Left lung (tissue), 10 donors: ENCODE results near the gene ZBTB11. TPM values are rescaled to one million over a fixed set of nuclear protein-coding genes. Genes with fewer than 3 reads are reported as not detected.

Experiments
- ATAC-seq: fragments of 200-7000 bp; cut with Tn5 transposase; one replicate; pipeline ENCODE4 v1.9.1; 2020; ENCODE audit warnings: moderate library complexity
- DNase-seq, 4 donors: peaks; one replicate each; pipeline ENCODE4 v3.0.0-alpha.2; 2013 to 2020
- H3K27ac ChIP-seq, 2 donors: fragments of 200-600 bp; sonication (generic) in 1 of 2; one replicate each; pipeline versions ENCODE4 v1.5.0 to v1.8.0; 2020 to 2021
- H3K27me3 ChIP-seq, 2 donors: fragments of 200-600 bp; sonication (generic) in 1 of 2; one replicate each; pipeline versions ENCODE4 v1.5.0 to v1.8.0; 2020 to 2021
- H3K36me3 ChIP-seq, 2 donors: fragments of 200-600 bp; sonication (generic) in 1 of 2; one replicate each; pipeline versions ENCODE4 v1.5.0 to v1.8.0; 2020 to 2021
- H3K4me1 ChIP-seq, 2 donors: fragments of 200-600 bp; one replicate each; pipeline ENCODE4 v1.8.0; 2021
- H3K4me3 ChIP-seq, 2 donors: fragments of 200-600 bp; sonication (generic) in 1 of 2; one replicate each; pipeline versions ENCODE4 v1.5.0 to v1.8.0; 2020 to 2021; ENCODE audit warnings: mild to moderate bottlenecking in 1 of 2
- H3K9me3 ChIP-seq, 2 donors: fragments of 200-600 bp; sonication (generic) in 1 of 2; one replicate each; pipeline versions ENCODE4 v1.5.0 to v1.8.0; 2020 to 2021
- CTCF ChIP-seq, 2 donors: fragments of 200-600 bp; sonication (generic) in 1 of 2; IDR thresholded peaks; one replicate each; pipeline versions ENCODE4 v1.5.0 to v1.8.0; 2021; ENCODE audit warnings: antibody characterized with exemption in 2 of 2
- intact Hi-C, 2 donors: fragments of 100-400 bp; cut with DNase I; formaldehyde crosslinking; loops; one replicate each; pipeline versions ENCODE4 v1.11.2 to v1.14.2; 2022
- polyA plus RNA-seq, 6 donors: library from polyadenylated mRNA; unstranded; fragments of 120-200 nt; gene quantifications; one replicate each; pipeline ENCODE4 v1.2.1, GENCODE V29; 2013; ENCODE audit not compliant: insufficient read length in 6 of 6
- total RNA-seq, 2 donors: library from RNA; stranded (reverse); fragmentation: NEBNext Ultra II Directional; extraction: Animal tissue kit (Norgen Biotek cat#: 25700); gene quantifications; one replicate each; pipeline ENCODE4 v1.2.1, GENCODE V29; 2021
- donor health status: DM: no; HTN: yes; CAD: no.
- donor health status: DM: no; HTN: no; CAD: no.

Gene ZBTB11
- total and polyA plus RNA-seq, 8 donors, result 16.6 to 27.7 (median 25.7) TPM

DNA sequence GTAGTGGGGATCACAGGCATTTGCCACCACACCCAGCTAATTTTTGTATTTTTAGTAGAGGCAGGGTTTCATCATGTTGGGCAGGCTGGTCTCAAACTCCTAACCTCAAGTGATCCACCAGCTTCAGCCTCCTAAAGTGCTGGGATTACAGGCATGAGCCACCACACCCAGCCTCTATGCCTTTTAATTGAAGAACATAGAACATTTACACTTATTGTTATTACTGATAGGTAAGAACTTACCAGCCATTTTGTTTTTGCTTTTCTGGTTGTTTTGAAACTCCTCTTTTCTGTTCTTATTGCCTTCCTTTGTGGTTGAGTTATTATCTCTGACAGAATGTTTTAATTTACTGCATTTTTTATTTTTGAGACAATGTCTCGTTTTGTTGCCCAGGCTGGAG is 73.7 kb downstream of the ZBTB11 start:
- DNase-seq (no peak), ATAC-seq (no peak)
- no peaks in the 10 kb centered on the region for H3K4me1 ChIP-seq
- H3K4me3 ChIP-seq, result no peak overlapping the region
- intact Hi-C loops, result no loop called here
- TF ChIP-seq CTCF (IDR thresholded peaks at IDR 0.05), result no peak
- H3K27ac ChIP-seq, result no peak overlapping the region
- H3K9me3 ChIP-seq, result no peaks in the 10 kb centered on the region
- H3K36me3 ChIP-seq, result no peaks in the 10 kb centered on the region
- H3K27me3 ChIP-seq, result no peaks in the 10 kb centered on the region

GRCh38 chr3:101602731-101603130 is 74.2 kb downstream of the ZBTB11 start:
- ATAC-seq (no peak), DNase-seq (no peak)
- H3K4me3 ChIP-seq, result no peak overlapping the region
- H3K27me3 ChIP-seq, result no peaks in the 10 kb centered on the region
- intact Hi-C loops, result no loop called here
- H3K36me3 ChIP-seq, result no peaks in the 10 kb centered on the region
- TF ChIP-seq CTCF (IDR thresholded peaks at IDR 0.05), result no peak
- no peaks in the 10 kb centered on the region for H3K4me1 ChIP-seq
- no peak overlapping the region for H3K27ac ChIP-seq
- H3K9me3 ChIP-seq, result no peaks in the 10 kb centered on the region

Other genes starting within 250 kb of the ZBTB11 start
- 10 to 100 TPM; 13.2 to 15.8 TPM for gene SENP7, start 163.9 kb downstream of the ZBTB11 start, total RNA-seq
- 100 to 1,000 TPM in 2 of 6 donors, 10 to 100 TPM in 4; 90.4 to 106 (median 99.5) TPM for gene SENP7, start 163.9 kb downstream of the ZBTB11 start, polyA plus RNA-seq
- 10 to 100 TPM; 12.3 to 18.2 TPM for gene TRMT10C, start 115.3 kb downstream of the ZBTB11 start, total RNA-seq
- 10 to 100 TPM; 24.5 to 26.6 (median 25.5) TPM for gene TRMT10C, start 115.3 kb downstream of the ZBTB11 start, polyA plus RNA-seq
- 100 to 1,000 TPM; 137 to 142 TPM for gene PCNP, start 103.0 kb downstream of the ZBTB11 start, total RNA-seq
- gene PCNP, start 103.0 kb downstream of the ZBTB11 start, polyA plus RNA-seq, result 100 to 1,000 TPM; 203 to 244 (median 228) TPM
- gene RPL24, start 9.6 kb upstream of the ZBTB11 start, total RNA-seq, result 100 to 1,000 TPM; 811 to 860 TPM
- gene RPL24, start 9.6 kb upstream of the ZBTB11 start, polyA plus RNA-seq, result 1,000 to 10,000 TPM; 1,773 to 2,052 (median 1,935) TPM
- 10 to 100 TPM in 1 of 2 donors, 1 to 10 TPM in 1; 8.5 to 11.2 TPM for gene CEP97, start 47.5 kb upstream of the ZBTB11 start, total RNA-seq
- 10 to 100 TPM; 17.7 to 23.7 (median 20.0) TPM for gene CEP97, start 47.5 kb upstream of the ZBTB11 start, polyA plus RNA-seq
- 10 to 100 TPM; 15.9 to 17.0 TPM for gene NXPE3, start 102.1 kb upstream of the ZBTB11 start, total RNA-seq
- gene NXPE3, start 102.1 kb upstream of the ZBTB11 start, polyA plus RNA-seq, result 10 to 100 TPM; 10.0 to 16.0 (median 11.7) TPM
- 10 to 100 TPM; 57.9 to 76.0 TPM for gene NFKBIZ, start 172.4 kb upstream of the ZBTB11 start, total RNA-seq
- 100 to 1,000 TPM in 1 of 6 donors, 10 to 100 TPM in 5; 19.2 to 125 (median 39.0) TPM for gene NFKBIZ, start 172.4 kb upstream of the ZBTB11 start, polyA plus RNA-seq